HCT116 (cell line): Measurements from ENCODE around the gene PRR5L. TPM values are rescaled to one million over a fixed set of nuclear protein-coding genes. Genes with fewer than 3 reads are reported as not detected.

Experiments
- ATAC-seq: fragments of 200-7000 bp; cut with Tn5 transposase; 2 replicates; pipeline ENCODE4 v1.9.1; 2020; ENCODE audit warnings: mild to moderate bottlenecking, moderate library complexity
- BruUV-seq: library from RNA; stranded (reverse); fragments of 400-500 nt; replicated peaks from 2 replicates; lab custom pipeline; 2021; lab: Mats Ljungman, UMichigan
- CTCF ChIA-PET: fragments of 300-600 bp; sonication (Branson Sonifier 250); formaldehyde crosslinking; loops from one replicate; lab custom pipeline; 2021; ENCODE audit warnings: antibody characterized with exemption; lab: Charles Lee
- POLR2A ChIA-PET: fragments of 300-600, 350-600 bp; sonication (Branson Sonifier 250); formaldehyde crosslinking; loops from one replicate; lab custom pipeline; 2021; ENCODE audit warnings: antibody characterized with exemption; lab: Charles Lee
- RAD21 ChIA-PET, 2 experiments: fragments of 300-600 bp; sonication (Branson Sonifier 250); formaldehyde crosslinking; loops; one replicate each; lab custom pipeline; 2023; ENCODE audit warnings: low total read pairs in 2 of 2; ENCODE audit not compliant: uncharacterized antibody in 2 of 2, unreplicated experiment in 2 of 2, low non-redundant PET in 1 of 2; lab: Charles Lee
- DNase-seq: peaks from one replicate; pipeline ENCODE4 v3.0.0-alpha.2; 2010; ENCODE audit warnings: low read depth, low spot score
- H2AFZ ChIP-seq: fragments of 200-600 bp; shearing (Covaris generic), sonication (generic); 2 replicates; pipeline ENCODE4 v1.6.1; 2017; ENCODE audit warnings: low read depth, mixed run types, mixed read lengths, antibody characterized with exemption, low read length; ENCODE audit not compliant: poor library complexity, severe bottlenecking
- H3K27ac ChIP-seq: 2 replicates; pipeline ENCODE4 v1.5.1; 2012; ENCODE audit warnings: low read depth, low read length
- H3K27me3 ChIP-seq: fragments of 200-600 bp; sonication (generic); 2 replicates; pipeline ENCODE4 v1.6.1; 2016; ENCODE audit warnings: mixed run types, low read length, mixed read lengths; ENCODE audit not compliant: insufficient read depth
- H3K36me3 ChIP-seq, 2 experiments: fragments of 200-500 bp in 1 of 2; fragments of 200-600 bp in 1 of 2; sonication (Bioruptor generic) in 1 of 2; sonication (generic) in 1 of 2; 2 replicates each; pipeline versions ENCODE4 v1.5.1 to v1.6.1; 2014 to 2016; ENCODE audit warnings: low read length in 2 of 2, inconsistent platforms in 1 of 2, mixed read lengths in 1 of 2, mixed run types in 1 of 2; ENCODE audit not compliant: insufficient read depth in 2 of 2, control insufficient read depth in 1 of 2
- H3K4me1 ChIP-seq, 2 experiments: fragments of 200-600 bp in 1 of 2; sonication (generic) in 1 of 2; 2 replicates each; pipeline versions ENCODE4 v1.5.1 to v1.6.1; 2012 to 2017; ENCODE audit warnings: low read length in 2 of 2, inconsistent platforms in 1 of 2, mild to moderate bottlenecking in 1 of 2, mixed read lengths in 1 of 2, mixed run types in 1 of 2, moderate library complexity in 1 of 2; ENCODE audit not compliant: insufficient read depth in 2 of 2, control insufficient read depth in 1 of 2
- H3K4me2 ChIP-seq: fragments of 200-600 bp; sonication (generic); 2 replicates; pipeline ENCODE4 v1.6.1; 2017; ENCODE audit warnings: mixed run types, low read length, mixed read lengths
- H3K4me3 ChIP-seq, 2 experiments: fragments of 200-600 bp in 1 of 2; sonication (generic) in 1 of 2; replicated peaks in 1 of 2; 2 replicates each; pipeline ENCODE4 v1.5.1; 2011 to 2016; ENCODE audit warnings: low read length in 2 of 2, control low read depth in 1 of 2, low read depth in 1 of 2, mild to moderate bottlenecking in 1 of 2, mixed read lengths in 1 of 2, mixed run types in 1 of 2
- H3K79me2 ChIP-seq: fragments of 200-600 bp; sonication (generic); 2 replicates; pipeline ENCODE4 v1.6.1; 2017; ENCODE audit warnings: mild to moderate bottlenecking, mixed run types, low read length, moderate library complexity, mixed read lengths; ENCODE audit not compliant: insufficient read depth
- H3K9ac ChIP-seq: fragments of 200-600 bp; sonication (generic); 2 replicates; pipeline ENCODE4 v1.6.1; 2016; ENCODE audit warnings: low read length, mixed read lengths
- H3K9me2 ChIP-seq: fragments of 200-600 bp; sonication (generic), shearing (Covaris generic); 2 replicates; pipeline ENCODE4 v1.6.1; 2017; ENCODE audit warnings: mixed run types, mild to moderate bottlenecking, moderate library complexity; ENCODE audit not compliant: insufficient read depth
- H3K9me3 ChIP-seq, 2 experiments: fragments of 200-500 bp in 1 of 2; fragments of 200-600 bp in 1 of 2; sonication (Bioruptor generic) in 1 of 2; sonication (generic) in 1 of 2; 2 replicates each; pipeline ENCODE4 v1.6.1; 2014 to 2017; ENCODE audit warnings: low read length in 2 of 2, mixed read lengths in 2 of 2, inconsistent platforms in 1 of 2, low read depth in 1 of 2, mild to moderate bottlenecking in 1 of 2, mixed run types in 1 of 2, moderate library complexity in 1 of 2; ENCODE audit not compliant: control insufficient read depth in 1 of 2, insufficient read depth in 1 of 2
- H4K20me1 ChIP-seq: fragments of 200-600 bp; sonication (generic), shearing (Covaris generic); 2 replicates; pipeline ENCODE4 v1.6.1; 2017; ENCODE audit warnings: mixed run types, mild to moderate bottlenecking, moderate library complexity; ENCODE audit not compliant: insufficient read depth
- CTCF ChIP-seq, 3 experiments: fragments of 200-600 bp in 1 of 3; sonication (generic) in 1 of 3; IDR thresholded peaks in 2 of 3; conservative IDR thresholded peaks in 1 of 3; 2 replicates each; pipeline ENCODE4 v1.5.1; 2012 to 2017; ENCODE audit warnings: low read depth in 2 of 3, low read length in 2 of 3, antibody characterized with exemption in 1 of 3, borderline replicate concordance in 1 of 3, control low read depth in 1 of 3, mild to moderate bottlenecking in 1 of 3, mixed read lengths in 1 of 3, mixed run types in 1 of 3, moderate library complexity in 1 of 3; ENCODE audit not compliant: insufficient read depth in 1 of 3
- EGR1 ChIP-seq: IDR thresholded peaks from 2 replicates; pipeline ENCODE4 v1.6.1; 2012; ENCODE audit warnings: low read depth
- RAD21 ChIP-seq: IDR thresholded peaks from 2 replicates; pipeline ENCODE4 v1.6.1; 2012; ENCODE audit warnings: low read depth, mild to moderate bottlenecking
- SIN3A ChIP-seq: IDR thresholded peaks from 2 replicates; pipeline ENCODE4 v1.6.1; 2012; ENCODE audit warnings: low read depth
- SRF ChIP-seq: IDR thresholded peaks from 2 replicates; pipeline ENCODE4 v1.6.1; 2012; ENCODE audit warnings: low read depth
- ZBTB33 ChIP-seq: IDR thresholded peaks from 2 replicates; pipeline ENCODE4 v1.6.1; 2011; ENCODE audit warnings: mild to moderate bottlenecking, low read length, moderate library complexity; ENCODE audit not compliant: insufficient replicate concordance; ENCODE audit errors: extremely low read depth
- intact Hi-C: fragments of 100-400 bp; cut with micrococcal nuclease; formaldehyde crosslinking; loops from 2 replicates; pipeline ENCODE4 v1.10.0; 2022
- total RNA-seq: library from RNA; stranded (reverse); gene quantifications from one replicate; pipeline ENCODE4 v1.2.1, GENCODE V29; 2021; ENCODE audit not compliant: unreplicated experiment

Gene PRR5L
- total RNA-seq, 1 experiment from 2014 or later, result 0.47 TPM

- Histone ChIP-seq H2AFZ (no peak overlapping the region), H3K79me2 (no peaks in the 10 kb centered on the region), H3K36me3 (no peaks in the 10 kb centered on the region), H4K20me1 (no peaks in the 10 kb centered on the region), H3K9me2 (no peaks in the 10 kb centered on the region), H3K4me1 (no peaks in the 10 kb centered on the region), H3K27me3 (peaks cover 51% of the 10 kb centered on the region), H3K4me3 (no peak overlapping the region), H3K9me3 (no peaks in the 10 kb centered on the region), H3K9ac (no peak overlapping the region), H3K27ac (no peak overlapping the region), H3K4me2 (no peak overlapping the region)
- ChIA-PET CTCF (no interaction called here), RAD21 (no interaction called here), POLR2A (interaction anchor here (0.8 kb wide), 1 partner anchor 25 kb away, joined by 3 read pairs; no protein-coding TSS in a partner anchor)
- ATAC-seq (no peak), DNase-seq (no peak)
- intact Hi-C loops, result no loop called here
- BruUV-seq, result no TSS peak
- TF ChIP-seq RAD21 (no peak), SRF (no peak), CTCF (IDR thresholded peaks at IDR 0.05 in 2 of 3, conservative IDR thresholded peaks at IDR 0.05 in 1 of 3; ENCODE audit: borderline replicate concordance in 1 of 3, insufficient read depth in 1 of 3, low read depth in 2 of 3, low read length in 2 of 3) (no peak), SIN3A (no peak), EGR1 (no peak), ZBTB33 (no peak)
Observed at GRCh38 chr11:36364551-36365325, 68.7 kb downstream of the PRR5L start.
